Osteoblast (primary cell): ENCODE data around the gene PIGBOS1. TPM values are rescaled to one million over a fixed set of nuclear protein-coding genes. Genes with fewer than 3 reads are reported as not detected.
"Not testable (repeated sequence)": the region's sequence is repeated elsewhere in the genome, so short reads cannot be mapped to it uniquely, and the experiment has no call there.

ENCODE experiments used
- DNase-seq: peaks from one replicate; pipeline ENCODE4 v3.0.0; 2011; ENCODE audit warnings: low spot score, mixed read lengths; ENCODE audit not compliant: insufficient read length; ENCODE audit errors: missing footprints
- H2AFZ ChIP-seq: 2 replicates; pipeline ENCODE4 v1.6.0; 2011; ENCODE audit warnings: mild to moderate bottlenecking, low read length
- H3K27ac ChIP-seq: 2 replicates; pipeline ENCODE4 v1.5.1; 2011; ENCODE audit warnings: mild to moderate bottlenecking, low read depth, low read length, moderate library complexity
- H3K27me3 ChIP-seq: 2 replicates; pipeline ENCODE4 v1.6.0; 2012; ENCODE audit warnings: mild to moderate bottlenecking, control low read depth, inconsistent platforms, low read length, moderate library complexity; ENCODE audit not compliant: insufficient read depth
- H3K36me3 ChIP-seq: 2 replicates; pipeline ENCODE4 v1.5.1; 2011; ENCODE audit warnings: mild to moderate bottlenecking, low read length, control low read depth, moderate library complexity; ENCODE audit not compliant: insufficient read depth
- H3K4me1 ChIP-seq: 2 replicates; pipeline ENCODE4 v1.5.1; 2011; ENCODE audit warnings: mild to moderate bottlenecking, low read length, control low read depth, moderate library complexity; ENCODE audit not compliant: insufficient read depth
- H3K4me2 ChIP-seq: 2 replicates; pipeline ENCODE4 v1.6.0; 2011; ENCODE audit warnings: mild to moderate bottlenecking, low read length; ENCODE audit not compliant: insufficient read depth
- H3K4me3 ChIP-seq: fragments of 200-600 bp; sonication (generic); 3 replicates; pipeline ENCODE4 v1.5.1; 2012; ENCODE audit warnings: mild to moderate bottlenecking, low read length, inconsistent platforms; ENCODE audit not compliant: insufficient read depth
- H3K79me2 ChIP-seq: 2 replicates; pipeline ENCODE4 v1.6.0; 2012; ENCODE audit warnings: mild to moderate bottlenecking, low read length, control low read depth, inconsistent platforms; ENCODE audit not compliant: insufficient read depth
- H3K9me3 ChIP-seq: 2 replicates; pipeline ENCODE4 v1.5.1; 2011; ENCODE audit warnings: low read depth, low read length, control low read depth
- H4K20me1 ChIP-seq: 2 replicates; pipeline ENCODE4 v1.6.0; 2012; ENCODE audit warnings: mild to moderate bottlenecking, low read length, control low read depth; ENCODE audit not compliant: insufficient read depth
- CTCF ChIP-seq: IDR thresholded peaks from 2 replicates; pipeline ENCODE4 v1.5.1; 2011; ENCODE audit warnings: mild to moderate bottlenecking, low read depth, low read length, moderate library complexity; ENCODE audit errors: extremely low read depth
- total RNA-seq: library from RNA; depleted of rRNA; stranded (reverse); fragments of >200 nt; gene quantifications from 2 replicates; pipeline ENCODE4 v1.2.3, GENCODE V29; 2012

PIGBOS1 gene
- total RNA-seq, 1 donor = 10.5 TPM

DNA sequence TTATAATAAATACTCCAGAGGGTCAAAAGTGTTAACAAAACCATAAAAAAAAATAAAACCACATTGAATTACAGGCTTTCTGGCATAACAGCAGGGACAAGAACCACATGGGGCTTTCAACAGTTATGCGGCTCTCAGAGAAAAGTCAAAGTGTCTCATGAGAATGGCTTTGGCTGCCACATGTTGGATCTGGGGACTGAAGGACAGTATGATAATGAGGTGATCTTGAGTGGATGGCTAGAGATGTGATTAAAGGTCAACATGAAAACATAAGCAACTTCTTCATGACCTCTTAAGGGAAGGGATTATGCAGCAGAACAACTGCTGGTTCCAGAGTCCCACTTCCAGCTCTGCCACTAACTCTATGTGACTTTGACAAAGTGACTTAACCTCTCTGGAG lies 34.5 kb downstream of the PIGBOS1 start:
- H3K79me2 ChIP-seq = peaks cover 20% of the 10 kb centered on the region
- H3K4me3 ChIP-seq = no peak overlapping the region
- no peaks in the 10 kb centered on the region for H3K9me3 ChIP-seq
- H3K27ac ChIP-seq = no peak overlapping the region
- H4K20me1 ChIP-seq = peaks cover 3% of the 10 kb centered on the region
- no peaks in the 10 kb centered on the region for H3K27me3 ChIP-seq
- no peak for TF ChIP-seq CTCF
- DNase-seq = no peak
- H2AFZ ChIP-seq = no peak overlapping the region
- peaks cover 24% of the 10 kb centered on the region for H3K4me1 ChIP-seq
- no peaks in the 10 kb centered on the region for H3K36me3 ChIP-seq
- no peak overlapping the region for H3K4me2 ChIP-seq

DNA sequence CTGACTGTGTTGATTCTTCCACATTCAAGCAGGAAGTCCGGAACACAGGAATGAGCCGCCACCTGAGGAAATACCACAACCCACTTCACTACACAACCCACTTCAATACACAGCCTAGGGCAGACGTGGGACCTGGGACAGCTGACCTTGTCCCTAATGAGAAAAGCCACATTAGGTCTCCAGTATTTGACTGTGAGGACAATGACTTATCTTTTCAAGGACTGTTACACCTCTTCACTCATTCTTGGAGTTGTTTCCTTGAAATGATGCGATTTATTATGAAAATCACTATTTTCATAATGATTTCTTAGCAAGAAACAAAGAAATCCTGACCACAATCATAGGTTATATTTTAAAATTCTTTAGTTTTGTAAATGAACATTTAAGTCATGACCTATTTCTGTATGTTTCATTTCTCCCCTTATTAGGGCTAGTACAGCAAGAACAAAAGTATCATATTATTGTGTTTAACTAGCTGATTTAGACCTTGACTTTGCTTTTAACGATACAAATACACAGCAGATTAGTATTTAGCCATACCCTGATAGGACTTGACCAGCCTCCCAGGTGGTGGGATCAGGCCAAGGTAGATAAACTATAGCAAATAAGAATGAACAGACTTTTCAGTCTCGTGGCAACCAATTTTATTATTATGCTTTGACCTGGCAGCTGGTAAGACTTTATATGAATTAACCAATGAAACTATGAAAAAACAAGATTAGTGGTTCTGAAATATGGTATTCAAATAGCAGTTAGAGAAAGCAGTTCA lies 35.4 kb downstream of the PIGBOS1 start:
- Histone ChIP-seq H4K20me1 (peaks cover 9% of the 10 kb centered on the region), H3K4me2 (no peak overlapping the region), H3K4me3 (no peak overlapping the region), H3K79me2 (peaks cover 21% of the 10 kb centered on the region), H2AFZ (no peak overlapping the region), H3K27me3 (no peaks in the 10 kb centered on the region), H3K36me3 (no peaks in the 10 kb centered on the region), H3K9me3 (no peaks in the 10 kb centered on the region), H3K4me1 (peaks cover 21% of the 10 kb centered on the region), H3K27ac (no peak overlapping the region)
- TF ChIP-seq CTCF = no peak
- no peak for DNase-seq

- no peak for DNase-seq
- Histone ChIP-seq H3K9me3 (no peaks in the 10 kb centered on the region), H3K79me2 (peaks cover 23% of the 10 kb centered on the region), H3K4me3 (peak overlapping the region; percentile 12), H3K4me2 (peak overlapping the region; percentile 59), H3K4me1 (peaks cover 24% of the 10 kb centered on the region), H4K20me1 (peaks cover 9% of the 10 kb centered on the region), H3K27me3 (no peaks in the 10 kb centered on the region), H3K27ac (peak overlapping the region; percentile 39), H3K36me3 (no peaks in the 10 kb centered on the region), H2AFZ (no peak overlapping the region)
- TF ChIP-seq CTCF = no peak
Observed at GRCh38 chr15:55282284-55282833, 36.6 kb downstream of the PIGBOS1 start.

GRCh38 chr15:55281517-55282228 lies 37.2 kb downstream of the PIGBOS1 start:
- H3K4me1 ChIP-seq = peaks cover 25% of the 10 kb centered on the region
- H3K79me2 ChIP-seq = peaks cover 24% of the 10 kb centered on the region
- no peak for DNase-seq
- H4K20me1 ChIP-seq = peaks cover 9% of the 10 kb centered on the region
- H3K36me3 ChIP-seq = no peaks in the 10 kb centered on the region
- no peaks in the 10 kb centered on the region for H3K9me3 ChIP-seq
- no peak overlapping the region for H3K4me3 ChIP-seq
- no peaks in the 10 kb centered on the region for H3K27me3 ChIP-seq
- no peak overlapping the region for H2AFZ ChIP-seq
- TF ChIP-seq CTCF = no peak
- H3K27ac ChIP-seq = no peak overlapping the region
- H3K4me2 ChIP-seq = peak overlapping the region; percentile 0

DNA sequence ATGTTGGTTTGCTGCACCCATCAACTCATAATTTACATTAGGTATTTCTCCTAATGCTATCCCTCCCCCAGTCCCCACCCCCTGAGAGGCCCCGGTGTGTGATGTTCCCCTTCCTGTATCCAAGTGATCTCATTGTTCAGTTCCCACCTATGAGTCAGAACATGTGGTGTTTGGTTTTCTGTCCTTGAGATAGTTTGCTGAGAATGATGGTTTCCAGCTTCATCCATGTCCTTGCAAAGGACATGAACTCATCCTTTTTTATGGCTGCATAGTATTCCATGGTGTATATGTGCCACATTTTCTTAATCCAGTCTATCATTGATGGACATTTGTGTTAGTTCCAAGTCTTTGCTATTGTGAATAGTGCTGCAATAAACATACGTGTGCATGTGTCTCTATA lies 38.3 kb downstream of the PIGBOS1 start:
- H3K4me3 ChIP-seq, H3K36me3 ChIP-seq, H3K27ac ChIP-seq, H3K4me2 ChIP-seq, H3K9me3 ChIP-seq, DNase-seq, H4K20me1 ChIP-seq, H3K27me3 ChIP-seq, H2AFZ ChIP-seq: not testable (repeated sequence)
- H3K79me2 ChIP-seq = peaks cover 24% of the 10 kb centered on the region
- peaks cover 25% of the 10 kb centered on the region for H3K4me1 ChIP-seq
